ENCODE measurements around the gene CECR2.

Gene CECR2

GRCh38 chr22:17481424-17481823 is 112.2 kb downstream of the CECR2 start:
- TF ChIP-seq EZH2phosphoT487 (IDR thresholded peaks at IDR 0.05; ENCODE audit: borderline replicate concordance, low read length), result no peak
- TF ChIP-seq, protein P1, sequence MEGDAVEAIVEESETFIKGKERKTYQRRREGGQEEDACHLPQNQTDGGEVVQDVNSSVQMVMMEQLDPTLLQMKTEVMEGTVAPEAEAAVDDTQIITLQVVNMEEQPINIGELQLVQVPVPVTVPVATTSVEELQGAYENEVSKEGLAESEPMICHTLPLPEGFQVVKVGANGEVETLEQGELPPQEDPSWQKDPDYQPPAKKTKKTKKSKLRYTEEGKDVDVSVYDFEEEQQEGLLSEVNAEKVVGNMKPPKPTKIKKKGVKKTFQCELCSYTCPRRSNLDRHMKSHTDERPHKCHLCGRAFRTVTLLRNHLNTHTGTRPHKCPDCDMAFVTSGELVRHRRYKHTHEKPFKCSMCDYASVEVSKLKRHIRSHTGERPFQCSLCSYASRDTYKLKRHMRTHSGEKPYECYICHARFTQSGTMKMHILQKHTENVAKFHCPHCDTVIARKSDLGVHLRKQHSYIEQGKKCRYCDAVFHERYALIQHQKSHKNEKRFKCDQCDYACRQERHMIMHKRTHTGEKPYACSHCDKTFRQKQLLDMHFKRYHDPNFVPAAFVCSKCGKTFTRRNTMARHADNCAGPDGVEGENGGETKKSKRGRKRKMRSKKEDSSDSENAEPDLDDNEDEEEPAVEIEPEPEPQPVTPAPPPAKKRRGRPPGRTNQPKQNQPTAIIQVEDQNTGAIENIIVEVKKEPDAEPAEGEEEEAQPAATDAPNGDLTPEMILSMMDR (IDR thresholded peaks at IDR 0.05; ENCODE audit: low read depth, low read length, poor library complexity, severe bottlenecking), result no peak
- H3K9me2 ChIP-seq (replicated peaks; ENCODE audit: control insufficient read depth, low read length), result no peaks in the 10 kb centered on the region
- peaks cover 16% of the 10 kb centered on the region for H3K4me1 ChIP-seq (ENCODE audit: control insufficient read depth, low read length)
- no peak overlapping the region for H3K27ac ChIP-seq (ENCODE audit: low read depth, low read length)
- no peaks in the 10 kb centered on the region for H3K27me3 ChIP-seq (ENCODE audit: control insufficient read depth, low read length)
- H3K9me3 ChIP-seq (ENCODE audit: control insufficient read depth, insufficient read depth, low read length), result no peaks in the 10 kb centered on the region
- H3K4me2 ChIP-seq (ENCODE audit: low read length), result no peak overlapping the region
- H3K79me2 ChIP-seq (ENCODE audit: control insufficient read depth, low read length), result peaks cover 4% of the 10 kb centered on the region; the same call in 1 of the 2 replicates
- no peaks in the 10 kb centered on the region for H3K36me3 ChIP-seq (ENCODE audit: control insufficient read depth, low read length)
- H4K20me1 ChIP-seq (ENCODE audit: control insufficient read depth, insufficient read depth, low read depth, low read length), result no peaks in the 10 kb centered on the region
- no peaks in the 10 kb centered on the region for H3F3A ChIP-seq (ENCODE audit: control insufficient read depth, insufficient read depth)
- no peak overlapping the region for H3K4me3 ChIP-seq (ENCODE audit: low read length)

- Histone ChIP-seq H3F3A (ENCODE audit: control insufficient read depth, insufficient read depth) (no peaks in the 10 kb centered on the region), H3K36me3 (ENCODE audit: control insufficient read depth, low read length) (no peaks in the 10 kb centered on the region), H3K27me3 (ENCODE audit: control insufficient read depth, low read length) (no peaks in the 10 kb centered on the region), H3K79me2 (ENCODE audit: control insufficient read depth, low read length) (no peaks in the 10 kb centered on the region), H3K9me3 (ENCODE audit: control insufficient read depth, insufficient read depth, low read length) (no peaks in the 10 kb centered on the region), H3K4me1 (ENCODE audit: control insufficient read depth, low read length) (peaks cover 25% of the 10 kb centered on the region), H4K20me1 (ENCODE audit: control insufficient read depth, insufficient read depth, low read depth, low read length) (no peaks in the 10 kb centered on the region), H3K4me2 (ENCODE audit: low read length) (peak overlapping the region; percentile 19), H3K27ac (ENCODE audit: low read depth, low read length) (no peak overlapping the region), H3K9me2 (replicated peaks; ENCODE audit: control insufficient read depth, low read length) (no peaks in the 10 kb centered on the region), H3K4me3 (ENCODE audit: low read length) (no peak overlapping the region)
- TF ChIP-seq, protein P1 (IDR thresholded peaks at IDR 0.05; ENCODE audit: low read depth, low read length, poor library complexity, severe bottlenecking), result no peak
- TF ChIP-seq EZH2phosphoT487 (IDR thresholded peaks at IDR 0.05; ENCODE audit: borderline replicate concordance, low read length), result no peak
These were observed 114.6 kb downstream of the CECR2 start for GRCh38 chr22:17483688-17484372.

- Histone ChIP-seq H3K4me2 (ENCODE audit: low read length) (no peak overlapping the region), H3K4me1 (ENCODE audit: control insufficient read depth, low read length) (peaks cover 32% of the 10 kb centered on the region)
These were observed 115.3 kb downstream of the CECR2 start for GRCh38 chr22:17484608-17485007.

More at GRCh38 chr22:17484608-17485007, 115.3 kb downstream of the CECR2 start:
- Histone ChIP-seq H3F3A (ENCODE audit: control insufficient read depth, insufficient read depth) (no peaks in the 10 kb centered on the region), H3K9me3 (ENCODE audit: control insufficient read depth, insufficient read depth, low read length) (no peaks in the 10 kb centered on the region), H3K27me3 (ENCODE audit: control insufficient read depth, low read length) (no peaks in the 10 kb centered on the region), H3K9me2 (replicated peaks; ENCODE audit: control insufficient read depth, low read length) (no peaks in the 10 kb centered on the region), H4K20me1 (ENCODE audit: control insufficient read depth, insufficient read depth, low read depth, low read length) (no peaks in the 10 kb centered on the region), H3K4me3 (ENCODE audit: low read length) (no peak overlapping the region), H3K79me2 (ENCODE audit: control insufficient read depth, low read length) (no peaks in the 10 kb centered on the region), H3K36me3 (ENCODE audit: control insufficient read depth, low read length) (no peaks in the 10 kb centered on the region), H3K27ac (ENCODE audit: low read depth, low read length) (no peak overlapping the region)
- TF ChIP-seq, protein P1 (IDR thresholded peaks at IDR 0.05; ENCODE audit: low read depth, low read length, poor library complexity, severe bottlenecking), result no peak
- TF ChIP-seq EZH2phosphoT487 (IDR thresholded peaks at IDR 0.05; ENCODE audit: borderline replicate concordance, low read length), result no peak

Data from DOHH2 (cell line).